Adipose tissue (tissue), 3 donors: ENCODE measurements around the gene ACSS1. TPM values are rescaled to one million over a fixed set of nuclear protein-coding genes. Genes with fewer than 3 reads are reported as not detected.

Experiments
- H3K27ac ChIP-seq: one replicate; pipeline ENCODE4 v1.5.1; 2013; ENCODE audit warnings: low read depth, low read length
- WGBS, 3 donors: extraction: QIAGEN DNeasy Blood & Tissue Kit; methylation state at CpG; one replicate each; pipeline ENCODE4 v1.1.7; 2013; 5-methylcytosine and 5-hydroxymethylcytosine counted together
- polyA plus RNA-seq, 3 donors: library from polyadenylated mRNA; stranded (reverse); fragments of 200-250 nt; gene quantifications; one replicate each; pipeline ENCODE4 v1.2.3, GENCODE V29; 2013
- donor health status: healthy with polysubstance abuse.
- donor health status: Bipolar disorder and iron deficiency.
- donor health status: healthy.

Gene ACSS1
- polyA plus RNA-seq, 3 donors: 9.1 to 27.2 (median 9.3) TPM

DNA sequence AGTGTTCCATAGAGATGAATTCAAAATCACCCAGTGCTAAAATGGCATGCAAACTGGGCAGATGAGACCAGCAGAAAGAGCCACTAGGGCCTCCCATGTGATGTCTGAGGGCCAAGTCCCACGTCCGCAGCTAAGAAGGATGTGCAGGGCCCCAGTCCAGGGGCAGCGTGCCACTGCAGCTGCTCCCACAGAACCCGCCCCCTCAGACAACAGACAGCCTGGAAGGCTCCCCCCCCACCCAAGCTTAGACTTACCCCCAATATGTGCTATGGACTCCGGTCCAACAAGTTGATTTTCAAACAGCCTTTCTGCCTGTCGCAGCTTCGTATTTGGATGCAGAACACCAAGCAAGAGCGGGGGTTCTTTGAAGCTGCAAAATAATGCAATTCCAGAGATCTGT lies 79.4 kb downstream of the ACSS1 start:
- 81 to 87% (median 85%) methylated on average over 8 of the region's 8 CpGs for WGBS, 3 donors

DNA sequence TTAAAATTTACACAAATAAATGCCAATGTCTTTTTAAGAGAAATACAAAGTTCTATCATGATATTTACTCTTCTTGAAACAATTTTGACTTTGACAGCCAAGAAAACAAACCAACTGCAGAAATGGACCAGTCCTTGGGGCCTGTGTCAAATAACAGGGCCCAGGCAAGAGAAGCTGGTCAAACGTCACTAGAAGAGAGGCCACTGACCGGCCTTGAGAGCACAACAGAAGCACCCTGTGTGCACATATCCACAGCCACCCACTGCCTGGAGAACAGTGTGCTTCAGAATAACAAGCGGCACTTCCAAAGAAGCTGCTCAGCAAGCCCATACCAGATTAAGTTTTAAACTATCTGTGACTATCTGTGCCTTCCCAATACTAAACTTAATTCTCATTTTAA lies 80.1 kb downstream of the ACSS1 start:
- WGBS, 3 donors: 86 to 94% (median 93%) methylated on average over 3 of the region's 3 CpGs
- H3K27ac ChIP-seq: no peak overlapping the region

More for the DNA sequence above, 79.4 kb downstream of the ACSS1 start:
- no peak overlapping the region for H3K27ac ChIP-seq

DNA sequence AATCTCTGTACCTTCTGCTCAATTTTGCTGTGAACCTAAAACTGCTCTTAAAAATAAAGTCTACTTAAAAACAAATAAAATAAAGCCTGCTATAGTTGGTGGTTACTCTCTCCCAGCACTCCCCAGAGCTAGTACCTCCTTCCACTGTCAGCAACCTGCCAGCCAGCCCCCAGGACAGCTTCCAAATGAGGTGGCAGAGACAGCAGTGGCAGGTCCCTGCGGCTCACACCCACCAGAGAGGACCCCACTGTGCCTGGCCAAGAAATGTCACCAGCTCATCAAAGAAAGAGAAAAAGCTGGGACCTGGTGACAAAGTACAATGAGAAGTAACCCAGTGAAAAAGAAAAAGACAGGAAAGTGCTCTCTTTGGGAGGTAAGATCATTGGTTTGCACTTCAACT lies 80.6 kb downstream of the ACSS1 start:
- no peak overlapping the region for H3K27ac ChIP-seq
- 96 to 100% (median 100%) methylated on average over 1 of the region's 1 CpG for WGBS, 3 donors

DNA sequence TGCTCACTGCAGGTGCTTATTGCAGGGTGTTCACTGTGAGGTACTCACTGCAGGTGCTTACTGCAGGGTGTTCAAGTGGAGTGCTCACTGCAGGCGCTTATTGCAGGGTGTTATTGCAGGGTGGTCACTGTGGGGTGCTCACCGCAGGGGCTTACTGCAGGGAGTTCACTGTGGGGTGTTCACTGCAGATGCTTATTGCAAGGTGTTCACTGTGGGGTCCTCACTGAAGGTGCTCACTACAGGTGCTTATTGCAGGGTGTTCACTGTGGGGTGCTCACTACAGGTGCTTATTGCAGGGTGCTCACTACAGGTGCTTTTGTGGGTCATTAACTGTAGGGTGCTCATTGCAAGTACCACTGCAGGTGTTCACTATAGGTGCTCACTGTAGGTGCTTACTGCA lies 85.6 kb downstream of the ACSS1 start:
- WGBS, 3 donors: 100% methylated on average over 2 of the region's 2 CpGs
- no peak overlapping the region for H3K27ac ChIP-seq

DNA sequence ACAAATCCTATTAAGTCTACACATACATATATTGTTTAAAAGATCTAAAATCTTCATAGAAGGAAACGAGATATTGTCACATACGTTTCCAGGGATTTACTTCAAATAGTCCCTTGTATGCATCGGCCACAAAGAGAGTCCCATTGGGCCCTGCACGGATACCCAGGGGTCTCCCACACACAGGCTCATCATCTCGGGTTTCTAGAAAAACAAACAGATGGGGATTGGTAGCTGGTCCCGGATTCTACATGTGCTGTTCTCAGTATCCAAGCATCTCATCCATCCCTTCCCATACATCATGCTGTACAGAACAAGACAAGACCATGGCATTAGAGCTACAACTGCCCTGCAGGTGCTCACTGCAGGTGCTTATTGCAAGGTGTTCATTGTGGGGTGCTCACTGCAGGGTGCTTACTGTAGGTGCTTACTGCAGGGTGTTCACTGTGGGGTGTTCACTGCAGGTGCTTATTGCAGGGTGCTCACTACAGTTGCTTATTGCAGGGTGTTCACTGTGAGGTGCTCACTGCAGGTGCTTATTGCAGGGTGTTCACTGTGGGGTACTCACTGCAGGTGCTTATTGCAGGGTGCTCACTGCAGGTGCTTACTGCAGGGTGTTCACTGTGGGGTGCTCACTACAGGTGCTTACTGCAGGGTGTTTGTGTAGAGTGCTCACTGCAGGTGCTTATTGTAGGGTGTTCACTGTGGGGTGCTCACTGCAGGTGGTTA lies 86.4 kb downstream of the ACSS1 start:
- 87 to 90% (median 89%) methylated on average over 6 of the region's 6 CpGs for WGBS, 3 donors
- H3K27ac ChIP-seq: no peak overlapping the region

DNA sequence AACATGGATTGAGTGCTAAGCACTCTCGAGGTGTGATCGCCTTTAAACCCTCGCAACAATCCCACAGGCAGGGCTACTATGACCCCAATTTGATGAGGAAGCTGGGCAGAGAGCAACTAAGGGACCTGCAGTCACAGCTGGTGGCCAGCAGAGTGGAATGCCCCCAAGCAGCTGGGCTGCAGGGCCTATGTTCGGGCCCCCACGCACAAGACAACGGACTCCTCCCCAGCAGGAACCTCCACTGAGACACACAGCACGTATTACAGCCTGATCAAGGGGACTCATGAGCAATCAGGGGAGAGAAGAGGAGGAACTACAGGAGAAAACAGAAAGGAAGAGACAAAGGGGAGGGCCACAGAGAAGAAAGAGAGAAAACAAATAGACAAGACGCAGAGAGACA lies 87.2 kb downstream of the ACSS1 start:
- H3K27ac ChIP-seq: no peak overlapping the region

DNA sequence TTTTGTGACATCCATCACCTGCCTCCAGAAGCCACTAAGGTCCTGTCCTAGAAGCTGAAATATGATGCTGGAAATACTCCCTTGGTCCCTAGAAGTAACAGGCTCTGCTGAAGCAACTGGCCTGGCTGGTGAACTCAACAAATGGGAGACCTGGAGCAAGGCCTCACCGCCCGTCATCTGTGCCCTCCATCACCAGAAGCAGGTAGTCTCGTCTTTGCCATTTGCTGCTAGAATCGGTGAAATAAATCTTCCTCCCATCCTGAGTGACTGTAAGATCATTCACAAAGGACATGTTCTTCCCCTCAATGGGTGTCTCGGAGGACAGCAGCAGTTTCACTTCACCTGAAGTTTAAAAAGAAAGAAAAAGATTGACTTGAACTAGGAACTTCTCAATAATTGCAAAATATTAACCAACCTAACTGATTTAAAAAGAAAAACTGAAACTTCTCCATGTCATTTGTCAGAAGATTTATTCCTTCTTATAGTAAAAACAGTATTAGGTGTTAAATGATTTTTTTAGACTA lies 87.8 kb downstream of the ACSS1 start:
- H3K27ac ChIP-seq: no peak overlapping the region
- WGBS, 3 donors: 88 to 96% (median 90%) methylated on average over 5 of the region's 5 CpGs

More for the DNA sequence above, 87.2 kb downstream of the ACSS1 start:
- 80 to 92% (median 83%) methylated on average over 8 of the region's 8 CpGs for WGBS, 3 donors

DNA sequence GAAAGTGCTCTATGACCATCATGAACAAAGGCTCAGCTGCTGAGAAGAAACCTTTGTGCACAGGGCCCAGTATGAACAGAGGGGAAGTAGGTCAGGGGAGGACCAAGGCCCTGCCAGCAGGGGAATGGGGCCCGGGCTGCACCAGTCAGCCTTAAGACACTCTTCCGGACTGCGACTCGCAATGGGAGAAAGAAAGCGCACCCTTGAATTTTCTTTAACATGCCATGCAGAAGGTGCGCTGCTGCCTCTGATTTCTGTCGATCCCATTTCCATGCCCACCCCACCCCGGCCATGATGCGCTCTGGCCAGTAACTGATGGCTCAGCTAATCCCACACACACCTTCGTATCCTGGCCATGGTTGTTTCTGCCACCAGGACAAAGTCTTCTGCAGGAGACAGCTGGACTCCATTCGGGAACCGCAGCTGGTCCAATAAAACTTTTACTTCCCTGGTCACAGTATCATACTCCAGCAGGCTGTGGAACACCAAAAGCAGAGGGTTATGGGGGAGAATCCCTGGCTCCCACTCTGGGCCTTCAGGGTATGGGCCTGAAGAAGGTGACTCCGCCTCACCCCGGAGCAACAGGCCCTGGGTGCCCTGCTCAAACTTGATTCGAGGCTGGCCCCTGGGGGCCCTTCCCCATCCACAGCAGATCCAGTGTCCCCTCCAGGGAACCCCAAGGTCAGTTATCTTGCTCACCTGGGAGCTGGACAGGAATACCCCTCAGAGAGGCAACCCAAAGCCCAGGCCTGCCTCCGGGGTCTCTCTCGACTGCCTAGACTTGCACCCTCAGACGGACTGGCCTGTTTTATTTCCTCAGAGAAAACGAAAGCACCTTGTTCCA lies 88.5 kb downstream of the ACSS1 start:
- WGBS, 3 donors: 94 to 96% (median 95%) methylated on average over 17 to 19 of the region's 19 CpGs
- no peak overlapping the region for H3K27ac ChIP-seq

DNA sequence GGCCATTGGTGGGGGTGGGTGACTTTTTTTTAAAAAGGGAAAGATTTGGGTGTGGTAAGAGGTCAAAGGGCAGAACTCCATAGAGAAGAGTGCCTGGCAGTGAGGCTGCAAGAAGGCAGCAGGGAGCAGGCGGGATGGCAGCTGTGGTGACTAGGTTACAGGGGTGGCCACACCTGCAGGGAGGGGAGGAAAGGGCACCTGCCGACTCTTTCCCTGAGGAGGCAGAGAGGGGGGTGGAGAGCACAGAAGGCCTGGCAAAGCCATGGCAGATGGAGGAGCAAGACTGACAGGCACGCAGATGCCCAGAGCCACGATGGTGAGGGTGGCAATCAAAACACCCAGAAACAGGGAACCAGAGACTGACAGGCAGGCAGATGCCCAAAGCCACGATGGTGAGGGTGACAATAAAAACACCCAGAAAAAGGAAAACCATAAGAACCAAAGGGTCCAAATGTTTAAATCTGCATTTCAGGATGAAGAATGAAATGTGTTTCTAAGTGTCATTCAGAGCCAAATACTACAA lies 89.6 kb downstream of the ACSS1 start:
- 81 to 83% (median 83%) methylated on average over 5 of the region's 5 CpGs for WGBS, 3 donors
- H3K27ac ChIP-seq: no peak overlapping the region

DNA sequence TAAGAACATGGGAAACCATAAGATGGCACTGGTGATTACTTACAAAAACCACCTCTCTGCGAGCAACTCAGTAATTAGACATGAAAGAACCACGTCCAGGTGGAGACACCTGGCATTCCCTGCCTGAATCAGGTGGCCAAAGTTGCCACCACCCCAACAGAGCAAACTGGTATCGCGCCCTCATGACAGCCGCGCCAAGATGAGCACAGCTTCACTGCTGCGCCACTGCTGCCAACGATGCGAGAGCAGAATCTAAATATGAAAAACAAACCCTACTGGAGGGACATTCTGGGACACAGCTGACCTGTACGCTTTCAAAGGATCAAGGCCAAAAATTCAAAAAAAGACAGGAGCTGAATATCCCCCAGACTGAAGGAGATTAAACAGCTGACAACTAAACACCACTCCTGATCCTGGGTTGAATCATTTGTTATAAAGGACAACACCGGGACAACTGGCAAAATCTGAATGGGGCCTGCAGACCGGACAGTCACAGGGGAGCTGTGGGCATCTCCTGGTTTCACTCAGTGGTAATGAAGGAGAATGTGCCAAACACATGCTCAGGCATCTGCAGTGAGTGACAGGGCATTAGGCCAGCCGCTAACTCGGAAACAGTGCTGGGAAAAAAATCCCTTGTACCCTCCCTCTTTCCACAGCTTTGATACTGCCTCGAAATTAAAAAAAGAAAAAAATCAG lies 91.5 kb downstream of the ACSS1 start:
- H3K27ac ChIP-seq: no peak overlapping the region
- 91 to 93% (median 93%) methylated on average over 15 of the region's 15 CpGs for WGBS, 3 donors

DNA sequence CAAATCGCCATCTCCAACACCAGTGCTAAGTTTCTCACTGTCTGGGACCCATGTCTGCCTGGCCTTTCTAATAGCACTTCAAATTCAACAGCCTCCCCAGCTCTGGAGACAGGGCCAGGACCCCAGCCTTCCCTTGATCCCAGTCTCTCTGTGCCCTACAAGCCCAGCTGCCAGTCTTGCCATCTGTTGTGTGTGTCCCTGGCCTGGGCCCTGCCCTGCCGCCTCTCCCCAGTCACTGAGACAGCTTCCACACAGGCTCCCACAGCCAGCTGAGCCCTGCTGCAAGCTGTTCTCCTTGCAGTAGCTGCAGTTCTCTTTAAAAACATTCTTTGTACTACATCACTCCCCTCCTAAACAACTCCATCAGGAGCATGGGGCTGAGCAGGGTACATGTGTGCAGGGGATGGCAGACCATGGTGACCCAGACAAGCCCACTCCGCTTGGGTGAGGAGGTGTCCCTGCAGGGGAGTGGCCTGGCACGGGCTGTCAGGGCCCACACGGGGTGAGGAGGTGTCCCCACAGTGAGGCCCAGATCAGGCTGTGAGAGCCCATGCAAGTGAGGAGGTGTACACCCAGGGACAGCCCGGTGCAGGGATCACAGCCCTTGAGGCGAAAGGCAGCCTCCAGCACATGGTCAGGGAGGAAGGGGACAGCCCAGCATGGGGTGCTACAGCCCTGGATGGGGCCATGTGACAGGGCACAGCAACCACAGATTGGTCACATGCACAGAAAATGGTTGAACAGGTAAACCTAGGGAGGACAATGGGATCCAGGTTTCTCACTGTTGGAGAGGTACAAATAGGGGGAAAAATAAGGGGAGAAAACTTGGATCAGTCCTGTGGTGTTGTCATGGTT lies 92.6 kb downstream of the ACSS1 start:
- WGBS, 3 donors: 92 to 96% (median 94%) methylated on average over 7 of the region's 7 CpGs
- H3K27ac ChIP-seq: no peak overlapping the region

DNA sequence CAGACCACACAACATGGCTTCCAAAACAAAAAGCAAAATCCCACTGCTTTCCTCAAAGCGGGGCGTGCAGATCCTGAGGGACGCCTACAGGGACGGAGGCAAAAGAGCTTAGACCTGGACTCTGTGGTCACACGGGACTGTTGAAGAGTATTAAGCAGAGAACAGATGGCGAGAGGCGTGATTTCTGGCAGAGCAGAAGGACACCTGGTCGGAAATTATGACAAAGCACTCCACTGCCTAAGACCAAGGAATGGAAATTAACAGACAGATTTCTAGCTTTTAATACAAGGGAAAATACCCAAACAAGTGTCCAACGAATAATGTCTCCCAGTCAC lies 93.5 kb downstream of the ACSS1 start:
- 88 to 93% (median 93%) methylated on average over 9 of the region's 9 CpGs for WGBS, 3 donors
- H3K27ac ChIP-seq: no peak overlapping the region

DNA sequence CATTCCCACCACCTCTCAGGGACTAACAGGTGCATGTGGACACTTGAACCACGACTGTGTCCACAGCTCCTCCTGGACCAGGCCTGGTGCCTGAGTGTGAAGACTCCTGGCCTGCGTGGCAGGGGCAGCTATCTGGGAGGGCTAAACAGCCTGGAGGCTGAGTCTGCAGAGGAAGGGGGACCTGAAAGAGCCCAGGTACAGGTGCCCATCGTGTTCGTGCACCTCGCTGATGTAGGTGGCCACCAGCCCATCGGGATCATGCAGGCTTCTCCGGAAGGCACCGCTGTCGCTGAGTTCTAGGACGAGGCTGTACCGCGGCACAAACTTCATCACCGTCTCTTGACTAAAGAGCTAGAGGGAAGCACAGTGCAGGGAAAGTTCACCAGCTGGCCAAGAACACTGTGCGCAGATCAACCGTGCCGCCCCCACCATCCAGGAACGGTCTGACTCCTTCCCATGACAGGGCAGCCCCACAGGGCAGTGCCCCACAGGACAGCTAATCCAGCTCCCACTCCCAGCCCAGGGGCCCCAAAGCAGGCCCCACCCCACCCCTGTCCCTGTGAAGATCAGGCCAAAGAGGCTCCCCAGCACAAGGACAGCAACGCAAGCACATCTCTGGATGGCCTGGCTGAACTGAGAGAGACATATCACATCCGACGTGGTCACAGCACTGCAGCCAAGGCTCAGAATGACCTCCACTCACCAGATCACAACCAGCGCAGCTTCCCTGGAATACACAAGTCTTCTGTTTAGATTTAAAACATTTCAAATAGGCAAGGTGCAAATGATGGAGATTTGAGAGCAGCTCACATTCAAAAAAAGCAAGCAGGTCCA lies 94.0 kb downstream of the ACSS1 start:
- H3K27ac ChIP-seq: no peak overlapping the region
- WGBS, 3 donors: 95 to 97% (median 96%) methylated on average over 21 of the region's 21 CpGs

DNA sequence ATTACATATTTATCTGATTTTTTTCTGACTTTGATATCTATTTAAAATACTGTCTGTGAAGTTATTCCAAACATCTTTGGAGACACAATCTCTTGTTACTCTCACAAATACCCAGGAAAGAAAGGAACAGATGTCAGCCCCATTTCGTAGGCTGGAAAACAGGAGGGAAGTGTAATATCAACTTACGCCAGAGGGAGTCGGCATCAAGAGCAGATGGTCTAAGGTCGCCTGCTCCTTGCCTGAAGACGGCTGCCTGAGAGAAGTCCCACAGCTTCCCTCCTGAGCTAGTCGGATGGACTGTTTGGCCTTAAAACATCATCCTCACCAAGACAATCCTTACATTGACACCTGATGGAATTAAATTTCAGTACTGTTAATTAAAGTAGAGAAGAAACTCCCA lies 95.4 kb downstream of the ACSS1 start:
- no peak overlapping the region for H3K27ac ChIP-seq
- WGBS, 3 donors: 68 to 94% (median 72%) methylated on average over 6 of the region's 6 CpGs

DNA sequence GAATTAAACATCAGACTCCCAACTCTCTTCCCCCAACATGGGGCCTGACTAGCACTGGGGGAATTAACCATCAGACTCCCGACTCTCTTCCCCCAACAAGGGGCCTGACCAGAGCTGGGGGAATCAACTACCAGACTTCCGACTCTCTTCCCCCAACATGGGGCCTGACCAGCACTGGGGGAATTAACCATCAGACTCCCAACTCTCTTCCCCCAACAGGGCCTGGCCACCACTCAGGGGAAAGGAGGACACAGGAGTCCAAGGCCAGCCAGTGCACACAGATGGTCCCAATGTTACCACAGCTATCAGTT lies 95.8 kb downstream of the ACSS1 start:
- 74 to 93% (median 89%) methylated on average over 2 of the region's 2 CpGs for WGBS, 3 donors
- no peak overlapping the region for H3K27ac ChIP-seq

DNA sequence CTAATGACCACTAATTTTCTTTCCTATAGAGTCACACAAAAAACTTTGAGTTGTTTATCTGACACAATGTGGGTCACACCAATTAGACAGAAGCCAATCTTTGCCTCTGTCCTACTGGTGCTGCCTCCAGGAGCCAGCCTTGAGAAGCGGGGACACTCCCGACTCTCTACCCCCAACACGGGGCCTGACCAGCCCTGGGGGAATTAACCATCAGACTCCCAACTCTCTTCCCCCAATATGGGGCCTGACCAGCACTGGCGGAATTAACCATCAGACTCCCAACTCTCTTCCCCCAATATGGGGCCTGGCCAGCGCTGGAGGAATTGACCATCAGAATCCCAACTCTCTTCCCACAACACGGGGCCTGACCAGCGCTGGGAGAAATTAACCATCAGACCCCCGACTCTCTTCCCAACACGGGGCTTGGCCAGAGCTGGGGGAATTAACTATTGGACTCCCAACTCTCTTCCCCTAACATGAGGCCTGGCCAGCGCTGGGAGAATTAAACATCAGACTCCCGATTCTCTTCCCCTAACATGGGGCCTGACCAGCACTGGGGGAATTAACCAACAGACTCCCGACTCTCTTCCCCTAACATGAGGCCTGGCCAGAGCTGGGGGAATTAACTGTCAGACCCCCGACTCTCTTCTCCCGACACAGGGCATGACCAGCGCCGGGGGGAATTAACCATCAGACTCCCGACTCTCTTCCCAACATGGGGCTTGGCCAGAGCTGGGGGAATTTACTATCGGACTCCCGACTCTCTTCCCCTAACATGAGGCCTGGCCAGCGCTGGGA lies 96.4 kb downstream of the ACSS1 start:
- H3K27ac ChIP-seq: no peak overlapping the region
- WGBS, 3 donors: 81 to 91% (median 88%) methylated on average over 20 of the region's 20 CpGs

DNA sequence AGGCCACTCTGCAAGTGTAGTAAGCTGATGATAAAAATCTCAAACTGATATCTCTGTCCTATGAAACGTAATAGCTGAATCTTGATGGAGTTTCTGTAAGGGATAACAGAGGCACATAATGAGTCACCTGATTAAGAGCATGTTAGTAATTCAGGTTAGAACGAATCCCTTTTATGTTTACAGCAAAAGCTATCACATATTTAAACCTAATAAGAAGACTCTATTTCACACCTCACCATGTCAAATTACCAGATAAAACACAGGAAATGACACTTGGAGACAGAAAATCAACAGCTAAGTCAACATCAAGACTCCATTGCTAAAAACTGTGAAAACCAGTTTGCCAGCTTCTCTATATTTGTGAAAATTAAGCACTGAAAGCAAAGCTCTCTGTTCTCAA lies 97.1 kb downstream of the ACSS1 start:
- WGBS, 3 donors: 47 to 82% (median 78%) methylated on average over 2 of the region's 2 CpGs
- no peak overlapping the region for H3K27ac ChIP-seq
